Neuronal stem cell (in vitro differentiated cells): ENCODE data around the gene HIC2.

Source experiments
- DNase-seq: peaks from one replicate; pipeline ENCODE4 v3.0.0-alpha.2; 2013; ENCODE audit warnings: low spot score
- H2AFZ ChIP-seq: one replicate; pipeline ENCODE4 v1.6.1; 2013; ENCODE audit warnings: mild to moderate bottlenecking, low read length, inconsistent platforms
- H2AK5ac ChIP-seq: 2 replicates; pipeline ENCODE4 v1.6.1; 2013; ENCODE audit warnings: low read depth, mild to moderate bottlenecking, inconsistent platforms, low read length, moderate library complexity, mixed read lengths
- H2BK120ac ChIP-seq: 2 replicates; pipeline ENCODE4 v1.6.1; 2013; ENCODE audit warnings: low read depth, mild to moderate bottlenecking, inconsistent platforms, low read length, moderate library complexity, mixed read lengths
- H2BK12ac ChIP-seq: one replicate; pipeline ENCODE4 v1.6.1; 2013; ENCODE audit warnings: low read length, inconsistent platforms
- H2BK15ac ChIP-seq: 2 replicates; pipeline ENCODE4 v1.6.1; 2013; ENCODE audit warnings: mild to moderate bottlenecking, low read length, inconsistent platforms, mixed read lengths
- H2BK5ac ChIP-seq: one replicate; pipeline ENCODE4 v1.6.1; 2013; ENCODE audit warnings: inconsistent platforms, mild to moderate bottlenecking, low read length, moderate library complexity
- H3K14ac ChIP-seq: one replicate; pipeline ENCODE4 v1.6.1; 2013; ENCODE audit warnings: low read length, inconsistent platforms
- H3K18ac ChIP-seq: 2 replicates; pipeline ENCODE4 v1.6.1; 2013; ENCODE audit warnings: low read length, inconsistent platforms
- H3K23ac ChIP-seq: 2 replicates; pipeline ENCODE4 v1.6.1; 2013; ENCODE audit warnings: low read depth, mild to moderate bottlenecking, mixed read lengths, low read length, inconsistent platforms; ENCODE audit not compliant: poor library complexity
- H3K27ac ChIP-seq: replicated peaks from 3 replicates; pipeline ENCODE4 v1.5.1; 2013; ENCODE audit warnings: low read length, inconsistent platforms
- H3K27me3 ChIP-seq, 3 experiments: 2 replicates each; pipeline ENCODE4 v1.6.1; 2013; ENCODE audit warnings: low read length in 3 of 3, mild to moderate bottlenecking in 2 of 3, inconsistent platforms in 1 of 3, low read depth in 1 of 3, mixed read lengths in 1 of 3, moderate library complexity in 1 of 3; ENCODE audit not compliant: control insufficient read depth in 3 of 3, insufficient read depth in 3 of 3
- H3K36me3 ChIP-seq, 2 donors: replicated peaks in 1 of 2; 2 replicates each; pipeline ENCODE4 v1.6.1; 2013; ENCODE audit warnings: low read length in 2 of 2; ENCODE audit not compliant: control insufficient read depth in 2 of 2, insufficient read depth in 2 of 2
- H3K4ac ChIP-seq: 2 replicates; pipeline ENCODE4 v1.6.1; 2013; ENCODE audit warnings: inconsistent platforms, mild to moderate bottlenecking, low read length, moderate library complexity
- H3K4me1 ChIP-seq, 2 donors: 1 replicate in 1 of 2; 2 replicates in 1 of 2; pipeline ENCODE4 v1.6.1; 2013; ENCODE audit warnings: low read length in 2 of 2, low read depth in 1 of 2; ENCODE audit not compliant: control insufficient read depth in 2 of 2, insufficient read depth in 1 of 2
- H3K4me2 ChIP-seq: one replicate; pipeline ENCODE4 v1.6.1; 2013; ENCODE audit warnings: mild to moderate bottlenecking, low read length, inconsistent platforms; ENCODE audit not compliant: insufficient read depth, poor library complexity, severe bottlenecking
- H3K4me3 ChIP-seq, 2 donors: 2 replicates each; pipeline ENCODE4 v1.5.1; 2013; ENCODE audit warnings: low read length in 2 of 2, mild to moderate bottlenecking in 2 of 2, inconsistent platforms in 1 of 2, moderate library complexity in 1 of 2
- H3K79me1 ChIP-seq: one replicate; pipeline ENCODE4 v1.6.1; 2013; ENCODE audit warnings: low read depth, mild to moderate bottlenecking, inconsistent platforms, low read length, moderate library complexity
- H3K9ac ChIP-seq: one replicate; pipeline ENCODE4 v1.6.1; 2013; ENCODE audit warnings: mild to moderate bottlenecking, low read depth, low read length, inconsistent platforms; ENCODE audit not compliant: poor library complexity
- H3K9me3 ChIP-seq, 2 donors: replicated peaks in 1 of 2; 2 replicates each; pipeline versions ENCODE3 to v1.6.1; 2013; ENCODE audit warnings: low read length in 2 of 2, mild to moderate bottlenecking in 2 of 2, inconsistent platforms in 1 of 2, low read depth in 1 of 2, mixed read lengths in 1 of 2, moderate library complexity in 1 of 2; ENCODE audit not compliant: control insufficient read depth in 2 of 2, insufficient read depth in 1 of 2
- H4K8ac ChIP-seq: one replicate; pipeline ENCODE4 v1.6.1; 2013; ENCODE audit warnings: low read depth, mild to moderate bottlenecking, inconsistent platforms, low read length, moderate library complexity
- H4K91ac ChIP-seq: one replicate; pipeline ENCODE4 v1.6.1; 2013; ENCODE audit warnings: low read length, low read depth, mild to moderate bottlenecking, inconsistent platforms; ENCODE audit not compliant: poor library complexity
- WGBS, 2 donors: extraction: QIAGEN DNeasy Blood & Tissue Kit; methylation state at CpG; one replicate each; pipeline ENCODE4 v1.1.7; 2013; ENCODE audit warnings: missing lambda C conversion rate in 2 of 2, mixed read lengths in 1 of 2; ENCODE audit not compliant: insufficient read length in 2 of 2, insufficient replicate concordance in 1 of 2; ENCODE audit errors: extremely low coverage in 2 of 2; 5-methylcytosine and 5-hydroxymethylcytosine counted together

HIC2 gene

GRCh38 chr22:21448627-21449416, 31.7 kb downstream of the HIC2 start:
- peak overlapping the region; percentile 39 for H3K27ac ChIP-seq
- no CpG with 5 or more reads among the region's 23 CpGs for WGBS, 2 donors
- H3K4ac ChIP-seq: no peak overlapping the region
- H3K27me3 ChIP-seq: no peaks in the 10 kb centered on the region
- H2BK12ac ChIP-seq: no peak overlapping the region
- H3K79me1 ChIP-seq: peaks cover 12% of the 10 kb centered on the region
- H4K91ac ChIP-seq: no peak overlapping the region
- peak overlapping the region; percentile 96 for H3K23ac ChIP-seq
- no peak for DNase-seq
- peak overlapping the region; percentile 66 for H3K18ac ChIP-seq
- H3K36me3 ChIP-seq: peaks cover 30 to 72% of the 10 kb centered on the region in 2 donors
- H3K4me3 ChIP-seq: no peak overlapping the region
- H2BK15ac ChIP-seq: no peak overlapping the region
- H3K9me3 ChIP-seq: peaks cover 0 to 3% of the 10 kb centered on the region in 2 donors
- no peak overlapping the region for H3K4me2 ChIP-seq
- H3K14ac ChIP-seq: no peak overlapping the region
- no peak overlapping the region for H4K8ac ChIP-seq
- H2AFZ ChIP-seq: no peak overlapping the region
- H3K4me1 ChIP-seq: peaks cover 0 to 3% of the 10 kb centered on the region in 2 donors
- H2BK120ac ChIP-seq: no peak overlapping the region
- peak overlapping the region; percentile 83 for H2BK5ac ChIP-seq
- H2AK5ac ChIP-seq: peak overlapping the region; percentile 70
- H3K9ac ChIP-seq: no peak overlapping the region

GRCh38 chr22:21449531-21450319, 32.6 kb downstream of the HIC2 start:
- H3K4me2 ChIP-seq: no peak overlapping the region
- H3K27ac ChIP-seq: no peak overlapping the region
- no peak overlapping the region for H2BK12ac ChIP-seq
- H2AFZ ChIP-seq: no peak overlapping the region
- H2BK120ac ChIP-seq: no peak overlapping the region
- no peak for DNase-seq
- peaks cover 0 to 3% of the 10 kb centered on the region in 2 donors for H3K9me3 ChIP-seq
- no peak overlapping the region for H2BK5ac ChIP-seq
- H2BK15ac ChIP-seq: no peak overlapping the region
- peaks cover 23 to 62% of the 10 kb centered on the region in 2 donors for H3K36me3 ChIP-seq
- peaks cover 0 to 3% of the 10 kb centered on the region in 2 donors for H3K4me1 ChIP-seq
- H4K8ac ChIP-seq: no peak overlapping the region
- no peak overlapping the region for H3K9ac ChIP-seq
- peak overlapping the region; percentile 27 for H3K18ac ChIP-seq
- H3K14ac ChIP-seq: no peak overlapping the region
- H2AK5ac ChIP-seq: no peak overlapping the region
- H3K23ac ChIP-seq: no peak overlapping the region
- H3K4me3 ChIP-seq: no peak overlapping the region
- peaks cover 9% of the 10 kb centered on the region for H3K79me1 ChIP-seq
- H3K4ac ChIP-seq: no peak overlapping the region
- no peak overlapping the region for H4K91ac ChIP-seq
- WGBS, 2 donors: no CpG with 5 or more reads among the region's 23 CpGs
- no peaks in the 10 kb centered on the region for H3K27me3 ChIP-seq

- H2BK5ac ChIP-seq: no peak overlapping the region
- H4K91ac ChIP-seq: no peak overlapping the region
- DNase-seq: no peak
- peaks cover 17 to 56% of the 10 kb centered on the region in 2 donors for H3K36me3 ChIP-seq
- H3K27ac ChIP-seq: no peak overlapping the region
- H3K23ac ChIP-seq: no peak overlapping the region
- no peak overlapping the region for H4K8ac ChIP-seq
- H3K79me1 ChIP-seq: peaks cover 7% of the 10 kb centered on the region
- no peak overlapping the region for H3K4me3 ChIP-seq
- no CpG with 5 or more reads among the region's 19 CpGs for WGBS, 2 donors
- H2AK5ac ChIP-seq: no peak overlapping the region
- peak overlapping the region; percentile 64 for H3K18ac ChIP-seq
- H3K9me3 ChIP-seq: peaks cover 0 to 3% of the 10 kb centered on the region in 2 donors
- H3K9ac ChIP-seq: peak overlapping the region; percentile 44
- H3K27me3 ChIP-seq: no peaks in the 10 kb centered on the region
- peaks cover under 1 to 3% of the 10 kb centered on the region in 2 donors for H3K4me1 ChIP-seq
- no peak overlapping the region for H2BK120ac ChIP-seq
- H2BK15ac ChIP-seq: no peak overlapping the region
- no peak overlapping the region for H3K14ac ChIP-seq
- H3K4me2 ChIP-seq: no peak overlapping the region
- no peak overlapping the region for H2BK12ac ChIP-seq
- H3K4ac ChIP-seq: no peak overlapping the region
- no peak overlapping the region for H2AFZ ChIP-seq
These were observed 33.2 kb downstream of the HIC2 start for GRCh38 chr22:21450320-21450831.

GRCh38 chr22:21450858-21451353, 33.7 kb downstream of the HIC2 start:
- peaks cover 4 to 6% of the 10 kb centered on the region in 2 donors for H3K4me1 ChIP-seq
- H3K4me3 ChIP-seq: no peak overlapping the region
- H3K9ac ChIP-seq: no peak overlapping the region
- no peak overlapping the region for H2BK15ac ChIP-seq
- H4K91ac ChIP-seq: no peak overlapping the region
- no peak overlapping the region for H3K23ac ChIP-seq
- H2BK120ac ChIP-seq: no peak overlapping the region
- peaks cover 0 to 3% of the 10 kb centered on the region in 2 donors for H3K9me3 ChIP-seq
- H2AFZ ChIP-seq: no peak overlapping the region
- no peak overlapping the region for H3K14ac ChIP-seq
- no peak overlapping the region for H2BK5ac ChIP-seq
- no peak overlapping the region for H2BK12ac ChIP-seq
- no peaks in the 10 kb centered on the region for H3K27me3 ChIP-seq
- no peak overlapping the region for H4K8ac ChIP-seq
- no peak overlapping the region for H3K27ac ChIP-seq
- no peak overlapping the region for H3K4ac ChIP-seq
- H3K36me3 ChIP-seq: peaks cover 16 to 51% of the 10 kb centered on the region in 2 donors
- no CpG with 5 or more reads among the region's 9 CpGs for WGBS, 2 donors
- H3K18ac ChIP-seq: no peak overlapping the region
- no peak for DNase-seq
- H3K79me1 ChIP-seq: peaks cover 7% of the 10 kb centered on the region
- no peak overlapping the region for H2AK5ac ChIP-seq
- no peak overlapping the region for H3K4me2 ChIP-seq
